HepG2 (cell line): ENCODE data around the gene PIK3R5. TPM values are rescaled to one million over a fixed set of nuclear protein-coding genes. Genes with fewer than 3 reads are reported as not detected.

Experiments
- ATAC-seq: fragments of 200-7000 bp; cut with Tn5 transposase; 3 replicates; pipeline ENCODE4 v1.9.1; 2020; ENCODE audit warnings: mild to moderate bottlenecking, moderate library complexity
- BruUV-seq: library from RNA; stranded (reverse); fragments of 400-500 nt; replicated peaks from 2 replicates; lab custom pipeline; 2021; lab: Mats Ljungman, UMichigan
- CTCF ChIA-PET: fragments of 300-600 bp; formaldehyde crosslinking; extraction: SDS; loops from one replicate; lab custom pipeline; 2021; ENCODE audit warnings: low total read pairs, inconsistent platforms, low intra/inter-chr PET ratio; lab: Yijun Ruan, JAX
- POLR2A ChIA-PET: fragments of 350-600 bp; sonication (Branson Sonifier 250); formaldehyde crosslinking; loops from one replicate; lab custom pipeline; 2020; ENCODE audit warnings: antibody characterized with exemption, inconsistent platforms; lab: Yijun Ruan, JAX
- DNase-seq: peaks from one replicate; pipeline ENCODE4 v3.0.0-alpha.2; 2015; ENCODE audit warnings: low spot score
- FAIRE-seq: peaks from 3 replicates; lab custom pipeline; 2011; peaks lifted over from hg19 to GRCh38; lab: Jason Lieb, UNC
- H2AFZ ChIP-seq: one replicate; pipeline ENCODE4 v1.6.1; 2011; ENCODE audit warnings: low read length, inconsistent platforms
- H3K27ac ChIP-seq: fragments of 300-600 bp; 3 replicates; pipeline ENCODE4 v1.8.0; 2011; ENCODE audit warnings: mixed run types, mild to moderate bottlenecking, mixed read lengths, low read length, inconsistent platforms; ENCODE audit not compliant: insufficient read depth; ENCODE audit errors: extremely low read length
- H3K27me3 ChIP-seq, 2 experiments: fragments of 200-600 bp in 1 of 2; 2 replicates in 1 of 2; 3 replicates in 1 of 2; pipeline versions ENCODE4 v1.6.0 to v1.8.0; 2011; ENCODE audit warnings: low read length in 2 of 2, mild to moderate bottlenecking in 2 of 2, moderate library complexity in 2 of 2, inconsistent platforms in 1 of 2; ENCODE audit not compliant: insufficient read depth in 2 of 2, control insufficient read depth in 1 of 2
- H3K36me3 ChIP-seq, 2 experiments: fragments of 200-600 bp in 1 of 2; replicated peaks in 1 of 2; 2 replicates in 1 of 2; 3 replicates in 1 of 2; pipeline versions ENCODE4 v1.5.1 to v1.8.0; 2011; ENCODE audit warnings: low read length in 2 of 2, inconsistent platforms in 1 of 2; ENCODE audit not compliant: insufficient read depth in 2 of 2, control insufficient read depth in 1 of 2
- H3K4me1 ChIP-seq: 2 replicates; pipeline ENCODE4 v1.5.1; 2012; ENCODE audit warnings: low read length, inconsistent platforms; ENCODE audit not compliant: insufficient read depth
- H3K4me2 ChIP-seq: 2 replicates; pipeline ENCODE4 v1.6.0; 2011; ENCODE audit warnings: low read depth, low read length, inconsistent platforms
- H3K4me3 ChIP-seq, 3 experiments: fragments of 200-600 bp in 1 of 3; sonication (generic), shearing (Covaris generic) in 1 of 3; replicated peaks in 1 of 3; 2 replicates each; pipeline ENCODE4 v1.5.1; 2011 to 2016; ENCODE audit warnings: low read length in 3 of 3, inconsistent platforms in 2 of 3, low read depth in 2 of 3, mild to moderate bottlenecking in 2 of 3, control low read depth in 1 of 3, mixed read lengths in 1 of 3; ENCODE audit not compliant: insufficient read depth in 1 of 3
- H3K79me2 ChIP-seq: one replicate; pipeline ENCODE4 v1.6.1; 2011; ENCODE audit warnings: low read length, inconsistent platforms; ENCODE audit not compliant: insufficient read depth
- H3K9ac ChIP-seq: 2 replicates; pipeline ENCODE4 v1.6.0; 2011; ENCODE audit warnings: mild to moderate bottlenecking, low read depth, low read length, inconsistent platforms; ENCODE audit not compliant: insufficient read depth
- H3K9me3 ChIP-seq: 2 replicates; pipeline ENCODE4 v1.5.1; 2012; ENCODE audit warnings: mild to moderate bottlenecking, low read length
- H4K20me1 ChIP-seq: 2 replicates; pipeline ENCODE4 v1.6.0; 2011; ENCODE audit warnings: inconsistent platforms, mild to moderate bottlenecking, low read length, moderate library complexity; ENCODE audit not compliant: insufficient read depth
- DNMT1 ChIP-seq: sonication (generic); formaldehyde crosslinking; IDR thresholded peaks from 2 replicates; pipeline ENCODE4 v1.5.1; 2020; ENCODE audit warnings: mild to moderate bottlenecking, missing genetic modification reagents
- DPF2 ChIP-seq: sonication (generic); formaldehyde crosslinking; IDR thresholded peaks from 2 replicates; pipeline ENCODE4 v1.4.0; 2020; ENCODE audit warnings: mild to moderate bottlenecking, low read depth, missing genetic modification reagents, borderline replicate concordance
- MED13 ChIP-seq: sonication (generic); formaldehyde crosslinking; IDR thresholded peaks from 2 replicates; pipeline ENCODE4 v1.5.0; 2020; ENCODE audit warnings: missing genetic modification reagents
- MIXL1 ChIP-seq: IDR thresholded peaks from 2 replicates; pipeline ENCODE4 v1.6.1; 2016
- PHF8 ChIP-seq: sonication (generic); formaldehyde crosslinking; IDR thresholded peaks from 2 replicates; pipeline ENCODE4 v1.5.0; 2020; ENCODE audit warnings: missing genetic modification reagents
- SMAD1 ChIP-seq: sonication (generic); formaldehyde crosslinking; IDR thresholded peaks from 2 replicates; pipeline ENCODE4 v1.4.0; 2020; ENCODE audit warnings: missing genetic modification reagents, low read depth, mild to moderate bottlenecking, borderline replicate concordance
- SRF ChIP-seq: IDR thresholded peaks from 2 replicates; pipeline ENCODE4 v1.6.1; 2011; ENCODE audit warnings: mild to moderate bottlenecking, low read depth, low read length, moderate library complexity
- ZBED4 ChIP-seq: sonication (generic); formaldehyde crosslinking; IDR thresholded peaks from 2 replicates; pipeline ENCODE4 v1.4.0; 2020; ENCODE audit warnings: missing genetic modification reagents, borderline replicate concordance
- ZBTB42 ChIP-seq: sonication (generic); formaldehyde crosslinking; IDR thresholded peaks from 2 replicates; pipeline ENCODE4 v1.5.0; 2020; ENCODE audit warnings: mild to moderate bottlenecking, missing genetic modification reagents
- ZNF407 ChIP-seq: sonication (generic); formaldehyde crosslinking; IDR thresholded peaks from one replicate; pipeline ENCODE4 v1.5.1; 2020; ENCODE audit warnings: mild to moderate bottlenecking, missing genetic modification reagents; ENCODE audit errors: not compliant biosample characterization
- ZNF7 ChIP-seq: IDR thresholded peaks from 2 replicates; pipeline ENCODE4 v1.6.1; 2016; ENCODE audit warnings: missing biosample characterization, missing genetic modification reagents
- WGBS: methylation state at CpG from one replicate; pipeline ENCODE4 v1.1.6; 2017; ENCODE audit warnings: low lambda C conversion rate; 5-methylcytosine and 5-hydroxymethylcytosine counted together
- in situ Hi-C: cut with HindIII; loops from 2 replicates; pipeline ENCODE4 v1.10.0; 2017; ENCODE audit warnings: low pct_unique_long_range_greater_than_20kb; ENCODE audit not compliant: extremely low pct_ligation_motif_present
- intact Hi-C: fragments of 100-400 bp; cut with micrococcal nuclease; formaldehyde crosslinking; loops from one replicate; pipeline ENCODE4 v1.10.0; 2022; ENCODE audit not compliant: unreplicated experiment
- polyA plus RNA-seq, 8 experiments: library from polyadenylated mRNA; depleted of rRNA in 3 of 8; stranded (reverse) in 7 of 8; unstranded in 1 of 8; fragments of >200 nt; fragmentation: Illumina TruSeq in 4 of 8; extraction: Trizol in 4 of 8; gene quantifications; 2 replicates each; pipeline versions ENCODE4 v1.2.1 to v1.2.3, GENCODE V29; 2011 to 2016; ENCODE audit warnings: low read depth in 4 of 8, missing spikeins in 1 of 8, mixed read lengths in 1 of 8; ENCODE audit not compliant: insufficient read depth in 1 of 8
- total RNA-seq, 5 experiments: library from RNA; depleted of rRNA; stranded (reverse); fragments of >200 nt; fragmentation: Illumina TruSeq; extraction: Trizol; gene quantifications; 2 replicates each; pipeline ENCODE4 v1.2.3, GENCODE V29; 2016; ENCODE audit warnings: low read depth in 1 of 5

The PIK3R5 gene
- total and polyA plus RNA-seq, 2 of the 13 experiments (the other 11 are each of a cell fraction or from before 2014, with no cell fraction given), result not detected

GRCh38 chr17:8896087-8896486, 69.4 kb downstream of the PIK3R5 start:
- intact Hi-C loops (loop anchor here (5.0 kb wide), 1 partner anchor 94 kb away; no protein-coding TSS in a partner anchor), in situ Hi-C loops (loop anchor here (5.0 kb wide), 1 partner anchor 99 kb away; the partner anchor contains the start of gene MFSD6L)
- H3K36me3 ChIP-seq, result no peaks in the 10 kb centered on the region
- ChIA-PET CTCF (no interaction called here), POLR2A (no interaction called here)
- H3K9ac ChIP-seq, result no peak overlapping the region
- no peak overlapping the region for H3K27ac ChIP-seq
- peaks cover 9 to 69% of the 10 kb centered on the region in 2 experiments; a peak in 4 of 5 replicates for H3K27me3 ChIP-seq
- no peak overlapping the region for H2AFZ ChIP-seq
- WGBS, result 0% methylated on average over 3 of the region's 3 CpGs
- no peak overlapping the region for H3K4me3 ChIP-seq
- no TSS peak for BruUV-seq
- FAIRE-seq, result no peak
- no peaks in the 10 kb centered on the region for H3K79me2 ChIP-seq
- no peaks in the 10 kb centered on the region for H3K9me3 ChIP-seq
- no peaks in the 10 kb centered on the region for H4K20me1 ChIP-seq
- H3K4me1 ChIP-seq, result no peaks in the 10 kb centered on the region
- ATAC-seq, result no peak
- DNase-seq, result no peak
- no peak overlapping the region for H3K4me2 ChIP-seq
- TF ChIP-seq DPF2, result no peak
- no peak for TF ChIP-seq SMAD1 (CRISPR knock-in tag)
- no peak for TF ChIP-seq DNMT1 (CRISPR knock-in tag)
- no peak for TF ChIP-seq MED13 (CRISPR knock-in tag)
- TF ChIP-seq MIXL1 (CRISPR knock-in tag), result no peak
- no peak for TF ChIP-seq PHF8
- no peak for TF ChIP-seq SRF
- TF ChIP-seq ZBTB42, result no peak
- TF ChIP-seq ZNF407 (CRISPR knock-in tag), result no peak
- no peak for TF ChIP-seq ZBED4 (CRISPR knock-in tag)
- no peak for TF ChIP-seq ZNF7 (CRISPR knock-in tag)
